Stomach (tissue), 4 donors: ENCODE data around the gene OSTM1.

Experiments
- CTCF ChIP-seq, 7 experiments: fragments of 450-650 bp in 4 of 7; fragments of 200-600 bp in 3 of 7; sonication (generic) in 3 of 7; IDR thresholded peaks; one replicate each; pipeline ENCODE4 v1.5.1; 2016 to 2019; ENCODE audit warnings: antibody characterized with exemption in 7 of 7, control low read depth in 2 of 7, mild to moderate bottlenecking in 1 of 7
- EP300 ChIP-seq: sonication (generic); formaldehyde crosslinking; IDR thresholded peaks from one replicate; pipeline ENCODE4 v1.6.1; 2017; ENCODE audit warnings: antibody characterized with exemption
- POLR2A ChIP-seq, 4 donors: fragments of 450-650 bp; IDR thresholded peaks; one replicate each; pipeline ENCODE4 v1.6.1; 2016; ENCODE audit warnings: antibody characterized with exemption in 4 of 4, control low read depth in 2 of 4, mild to moderate bottlenecking in 1 of 4, moderate library complexity in 1 of 4
- POLR2AphosphoS5 ChIP-seq, 3 donors: sonication (generic); formaldehyde crosslinking; IDR thresholded peaks; one replicate each; pipeline ENCODE4 v1.6.1; 2016; ENCODE audit warnings: antibody characterized with exemption in 3 of 3

DNA sequence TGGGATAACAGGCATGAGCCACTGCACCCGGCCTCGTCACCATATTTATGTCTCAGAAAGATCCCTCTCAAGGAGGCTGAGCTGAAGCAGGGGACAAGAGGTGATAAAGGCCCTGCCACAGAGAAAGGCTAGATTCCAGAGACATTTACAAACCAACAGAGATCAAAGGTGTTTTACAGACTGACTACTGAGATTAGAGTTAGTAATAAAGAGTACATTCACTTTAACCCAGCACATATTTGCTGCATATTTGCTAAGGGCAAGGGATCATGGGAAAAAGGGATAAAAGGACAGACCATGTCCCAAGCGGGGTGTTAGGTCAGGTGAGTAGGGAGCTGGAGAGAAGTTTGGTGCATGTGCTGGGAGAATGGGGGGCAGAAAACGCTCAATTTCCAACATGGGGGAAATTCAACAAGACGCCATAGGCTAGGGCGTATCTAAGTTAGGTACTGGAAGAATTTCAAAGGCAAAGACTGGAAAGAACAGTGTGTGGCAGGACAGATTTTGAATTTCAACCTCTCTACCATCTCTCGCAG, 72.8 kb downstream of the OSTM1 start:
- no peak for TF ChIP-seq EP300
- no peak for TF ChIP-seq POLR2A (IDR thresholded peaks at IDR 0.05)
- TF ChIP-seq CTCF (IDR thresholded peaks at IDR 0.05): no peak
- no peak for TF ChIP-seq POLR2AphosphoS5 (IDR thresholded peaks at IDR 0.05)
